IPS-NIHi7 (cell line): ENCODE data around the gene STK33.
A peak's percentile ranks its signal among the peaks of the same experiment; 100 is the strongest.

Experiments used
- DNase-seq: peaks from one replicate; pipeline ENCODE4 v3.0.0; 2012; ENCODE audit warnings: mixed read lengths; ENCODE audit errors: extremely low spot score

STK33 gene

GRCh38 chr11:8426076-8426475 is 168.0 kb downstream of the STK33 start:
- DNase-seq: no peak

- no peak for DNase-seq
Observed at GRCh38 chr11:8415195-8415594, 178.8 kb downstream of the STK33 start.

- DNase-seq: no peak
Observed at GRCh38 chr11:8408151-8408941, 185.7 kb downstream of the STK33 start.

GRCh38 chr11:8403310-8403709 is 190.7 kb downstream of the STK33 start:
- no peak for DNase-seq

GRCh38 chr11:8392886-8393285 is 201.1 kb downstream of the STK33 start:
- no peak for DNase-seq

- DNase-seq: no peak
Observed at GRCh38 chr11:8392166-8392565, 201.9 kb downstream of the STK33 start.

DNA sequence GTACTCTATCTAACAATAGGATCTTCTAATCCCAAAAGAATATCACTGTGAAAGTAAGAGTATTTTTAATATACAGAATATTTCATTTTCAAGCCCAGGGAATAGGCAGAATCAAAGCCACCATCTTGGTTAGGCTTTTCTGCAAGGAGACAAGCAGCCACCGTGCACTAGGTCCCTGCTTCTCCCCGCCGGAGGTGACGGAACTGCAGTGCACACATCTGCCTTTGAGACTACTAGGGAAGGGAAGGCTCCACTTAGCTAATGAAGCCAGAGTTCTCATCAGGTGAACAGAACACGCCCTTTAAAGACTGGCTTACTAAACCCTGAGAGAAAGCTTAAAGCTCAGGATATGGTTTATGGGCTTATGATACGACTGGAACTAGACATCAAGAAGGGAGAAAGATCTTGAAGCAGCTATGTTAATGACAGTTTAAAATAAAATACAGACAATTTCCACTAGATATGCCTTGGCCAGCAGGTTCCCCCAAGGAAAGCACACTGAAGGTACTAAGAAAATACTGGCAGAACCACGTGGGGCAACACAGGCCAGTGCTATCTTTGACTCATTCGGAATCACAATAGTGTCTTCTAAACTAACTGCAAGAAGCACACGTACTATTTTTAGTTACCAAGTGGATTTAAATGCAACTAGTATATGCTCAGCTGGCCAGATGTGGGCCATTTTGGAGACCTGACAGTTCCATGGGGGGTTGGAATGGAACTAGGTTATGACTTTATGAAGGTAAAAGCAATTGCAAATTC is 203.0 kb downstream of the STK33 start:
- DNase-seq: no peak

DNA sequence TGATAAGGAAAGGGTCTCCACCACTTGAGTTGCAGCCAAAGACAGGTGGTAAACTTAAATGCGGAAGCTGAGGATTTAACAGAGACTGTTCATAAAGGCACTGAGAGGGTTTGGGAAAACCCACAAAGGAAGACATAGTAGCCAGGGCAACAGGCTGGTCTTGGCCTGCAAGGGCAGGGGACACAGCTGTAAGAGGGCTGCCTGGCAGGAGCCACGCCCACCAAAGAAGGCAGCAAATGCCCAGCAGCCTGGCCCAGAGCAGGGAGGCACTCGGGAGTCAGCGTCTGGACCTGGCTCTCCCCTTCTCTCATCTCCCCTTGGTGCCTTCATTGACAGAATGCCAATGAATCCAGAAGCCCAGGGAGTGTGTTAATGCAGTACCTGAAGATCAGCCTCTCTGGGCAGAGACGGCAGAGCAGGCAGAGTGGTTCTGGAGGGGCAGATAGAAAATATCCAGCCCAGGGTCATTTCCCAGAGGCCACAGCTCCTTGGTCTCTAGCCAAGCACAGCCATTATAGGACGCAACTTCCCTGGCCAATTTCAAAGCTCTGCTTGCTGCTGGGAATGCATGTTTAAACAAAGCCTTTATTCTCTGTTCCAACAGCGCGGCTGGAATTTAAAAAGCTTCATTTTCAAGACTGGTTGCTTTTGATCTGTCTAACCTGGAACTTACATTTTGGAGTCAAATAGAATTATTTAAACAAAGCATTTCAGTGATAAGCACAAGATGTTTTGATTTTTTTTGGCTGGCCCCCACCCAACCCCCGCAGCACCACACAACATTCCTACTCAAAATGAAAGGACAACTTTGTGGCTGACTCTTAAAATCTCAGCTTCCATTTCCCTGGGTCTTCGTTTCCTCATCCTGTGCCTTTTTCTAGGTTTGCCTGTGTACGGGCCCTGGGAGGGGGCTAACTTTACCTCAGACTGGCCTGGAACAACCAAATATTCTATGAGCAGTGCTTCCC is 204.7 kb downstream of the STK33 start:
- peak; percentile 12 for DNase-seq

GRCh38 chr11:8387693-8388092 is 206.3 kb downstream of the STK33 start:
- no peak for DNase-seq

DNA sequence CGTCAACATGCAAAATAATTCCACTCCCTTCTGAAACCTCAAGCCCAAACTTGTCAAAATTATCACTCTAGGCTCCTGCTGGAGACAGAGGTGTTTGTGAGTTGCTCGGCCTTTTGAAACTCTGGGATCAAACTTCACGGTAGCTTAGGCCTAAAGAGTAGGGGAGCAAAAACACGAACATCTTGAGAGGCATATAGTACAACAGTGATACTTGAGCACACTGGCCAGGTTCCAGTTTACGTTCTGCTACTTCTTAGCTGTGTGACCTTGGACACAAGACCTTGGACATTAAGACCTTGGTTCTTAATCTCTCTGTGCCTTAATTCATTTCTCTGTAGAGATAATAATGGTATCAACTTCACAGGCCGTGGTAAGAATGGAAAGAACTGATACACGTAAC is 206.9 kb downstream of the STK33 start:
- DNase-seq: no peak

DNA sequence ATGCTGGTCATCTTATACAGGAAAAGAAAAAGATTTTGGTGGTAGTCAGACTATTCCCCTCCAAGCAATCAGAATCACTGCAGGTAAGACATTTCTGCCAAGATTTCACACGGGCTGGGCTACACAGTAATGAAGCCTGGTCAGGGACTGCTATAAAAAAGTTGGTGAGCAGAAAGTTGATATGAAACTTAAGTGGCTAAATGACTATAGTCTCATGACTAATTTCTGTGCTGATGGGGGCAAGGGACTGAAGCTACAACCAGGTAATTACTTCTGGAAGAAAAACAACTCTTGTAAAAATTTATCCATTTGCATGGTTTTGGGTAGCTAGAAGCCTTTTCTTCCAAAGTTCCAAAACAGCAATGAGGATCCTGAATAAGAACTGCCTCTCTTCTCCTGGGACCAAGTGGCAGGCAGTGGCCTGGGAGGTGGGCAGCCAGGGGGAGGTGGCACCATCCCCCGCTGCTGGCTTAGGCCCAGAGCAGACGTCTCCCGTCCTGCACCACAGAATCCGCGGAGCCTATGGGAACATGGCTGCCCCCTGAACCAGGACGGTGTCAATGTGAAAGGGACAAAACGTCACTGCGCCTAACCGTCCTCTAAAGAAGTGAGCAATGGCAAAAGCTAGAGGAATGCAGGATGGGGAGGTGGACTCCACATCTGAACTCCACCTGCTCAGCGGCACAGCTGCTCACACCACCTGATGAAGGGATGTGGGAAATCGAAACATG is 207.7 kb downstream of the STK33 start:
- no peak for DNase-seq

GRCh38 chr11:8384199-8384821 is 209.7 kb downstream of the STK33 start:
- DNase-seq: no peak

DNA sequence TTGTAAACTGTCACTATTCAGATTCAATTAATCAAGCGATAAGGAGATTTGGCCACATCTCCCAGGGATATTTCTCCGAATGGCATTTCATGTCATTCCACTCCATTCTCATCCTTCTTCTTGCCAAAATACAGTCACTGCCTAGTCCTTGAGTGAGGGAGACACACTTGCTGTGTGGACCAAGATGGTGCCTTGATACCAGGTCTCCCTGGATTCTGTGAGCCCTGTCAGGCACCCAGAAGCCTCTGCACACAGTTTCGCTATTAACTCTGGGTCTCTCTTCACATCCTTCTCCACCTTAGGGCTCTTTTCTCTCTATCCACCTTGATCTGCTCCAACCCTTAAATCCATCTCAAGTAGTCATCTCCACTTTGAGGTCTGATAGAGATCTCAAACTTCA is 210.4 kb downstream of the STK33 start:
- no peak for DNase-seq

GRCh38 chr11:8383227-8383626 is 210.8 kb downstream of the STK33 start:
- no peak for DNase-seq

GRCh38 chr11:8382436-8383053 is 211.5 kb downstream of the STK33 start:
- no peak for DNase-seq

DNA sequence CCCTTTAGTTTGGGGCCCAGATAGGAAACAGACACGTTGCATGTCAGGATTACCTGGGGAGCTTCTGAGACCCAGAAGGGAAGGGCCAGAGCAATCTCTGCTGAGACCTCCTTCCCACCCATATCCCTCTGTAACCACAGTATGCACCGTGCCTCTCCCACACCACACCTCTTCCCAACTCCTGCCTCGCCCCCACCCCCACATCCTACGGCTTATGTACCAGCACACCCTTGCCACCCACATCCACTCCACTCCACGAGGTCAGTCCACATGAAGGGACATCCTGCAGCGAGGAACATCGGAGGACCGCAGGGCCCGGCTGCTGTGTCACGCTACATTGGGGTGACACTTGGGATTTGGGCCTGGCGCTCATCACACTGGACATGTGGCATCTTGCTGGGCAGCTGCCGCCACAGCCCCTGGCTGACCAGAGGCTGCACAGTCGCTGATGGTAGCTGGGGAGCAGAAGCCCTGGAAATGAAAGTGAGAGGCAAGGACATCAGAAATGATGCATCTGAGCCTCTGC is 212.1 kb downstream of the STK33 start:
- DNase-seq: no peak

DNA sequence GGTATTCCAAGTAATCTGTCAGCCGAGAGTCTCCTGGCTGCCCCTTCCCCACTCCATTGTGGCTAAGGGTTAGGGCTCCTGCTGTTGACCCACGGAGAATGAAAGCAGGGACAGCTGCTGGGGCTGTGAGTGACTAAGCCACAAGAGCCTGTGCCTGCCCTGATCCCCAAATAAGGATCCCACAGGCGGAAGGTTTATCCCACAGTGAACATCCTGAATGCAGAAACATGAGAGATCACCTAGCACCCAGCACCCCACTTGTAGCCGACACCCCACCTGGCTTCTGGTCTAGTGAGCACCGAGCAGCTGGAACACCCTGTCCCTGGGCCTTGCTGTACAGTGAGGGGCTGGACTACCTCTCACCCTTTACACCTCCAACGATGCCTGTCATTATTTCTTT is 212.7 kb downstream of the STK33 start:
- DNase-seq: no peak

DNA sequence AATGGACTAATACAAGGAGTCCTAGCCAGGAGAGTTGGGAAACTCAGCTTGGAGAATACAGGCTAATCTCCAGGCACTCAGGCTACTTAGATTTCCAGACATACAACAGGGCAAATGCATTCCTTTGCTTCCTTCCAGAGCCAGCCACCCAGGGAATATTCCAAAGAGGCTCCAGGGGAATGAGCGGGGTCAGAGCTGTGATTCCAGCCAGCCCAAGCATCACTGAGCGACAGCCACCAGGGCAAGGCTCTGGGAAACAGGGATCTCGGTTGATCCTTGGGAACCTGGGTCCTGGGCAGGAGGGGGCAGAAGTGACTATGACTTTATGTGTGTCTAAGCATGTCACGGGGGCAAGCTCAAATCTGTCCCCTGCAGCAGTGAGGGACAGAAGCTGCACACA is 218.1 kb downstream of the STK33 start:
- DNase-seq: no peak

DNA sequence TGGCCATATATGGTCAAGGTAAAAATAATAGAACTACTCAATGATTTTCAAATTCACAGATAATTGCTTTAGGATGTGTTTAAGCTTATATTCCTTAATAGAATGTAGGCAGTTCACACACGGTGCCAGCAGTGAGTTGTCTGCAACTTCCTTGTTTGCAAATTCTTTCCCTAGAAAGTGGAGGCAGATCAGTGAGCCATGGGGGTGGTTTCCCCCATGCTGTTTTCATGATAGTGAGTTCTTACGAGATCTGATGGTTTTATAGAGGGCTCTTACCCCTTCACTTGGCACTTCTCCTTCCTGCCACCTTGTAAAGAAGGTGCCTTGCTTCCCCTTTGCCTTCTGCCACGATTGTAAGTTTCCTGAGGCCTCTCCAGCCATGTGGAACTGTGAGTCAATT is 218.6 kb downstream of the STK33 start:
- no peak for DNase-seq

GRCh38 chr11:8374716-8375115 is 219.3 kb downstream of the STK33 start:
- DNase-seq: no peak
